ENCODE measurements around the gene NECAP2.
"Not testable (repeated sequence)": the region's sequence is repeated elsewhere in the genome, so short reads cannot be mapped to it uniquely, and the experiment has no call there.

DNA sequence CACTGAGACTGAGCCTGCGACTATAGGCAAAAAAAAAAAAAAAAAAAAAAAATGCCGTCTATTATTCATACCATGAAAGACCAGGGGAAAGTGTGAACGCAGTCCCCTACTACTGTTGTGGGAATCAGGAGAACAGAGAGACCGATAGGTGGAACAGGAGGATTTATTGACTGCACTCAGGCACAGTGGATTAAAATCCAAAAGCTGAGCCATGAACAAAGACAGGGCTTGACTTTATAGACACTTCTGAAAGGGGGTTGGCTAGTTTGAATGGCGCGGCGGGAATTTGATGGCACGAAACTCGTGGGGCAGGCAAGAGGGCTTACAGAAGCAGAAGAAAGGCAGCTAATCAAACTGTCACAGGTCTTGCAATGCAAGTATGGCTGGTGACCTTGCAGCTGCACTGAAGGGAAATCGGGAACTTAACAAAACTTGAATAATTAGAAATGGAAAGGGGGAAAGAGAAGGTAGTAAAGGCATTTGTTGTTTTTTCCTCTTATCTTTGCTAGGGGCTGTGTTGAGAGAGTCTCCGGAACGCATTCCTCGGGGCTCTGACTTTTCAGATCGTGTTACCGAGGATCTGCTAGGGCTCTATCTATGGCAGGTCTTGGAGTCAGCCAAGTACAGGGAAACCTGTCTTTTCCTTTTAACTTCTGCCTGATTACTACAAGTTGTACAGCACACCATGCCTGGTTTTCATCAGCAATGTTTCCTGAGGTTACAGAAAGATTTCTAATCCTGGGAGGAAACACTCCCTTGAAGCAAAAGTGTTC lies 66.0 kb downstream of the NECAP2 start:
- TF ChIP-seq HCFC1 (IDR thresholded peaks at IDR 0.05; ENCODE audit: low read length); SIN3A (IDR thresholded peaks at IDR 0.05; ENCODE audit: low read depth, low read length); GABPA (IDR thresholded peaks at IDR 0.05; ENCODE audit: low read depth): not testable (repeated sequence)

Data from GM12878 (cell line).